H9 (cell line): ENCODE data around the gene LAMA5. TPM values are rescaled to one million over a fixed set of nuclear protein-coding genes. Genes with fewer than 3 reads are reported as not detected.

Experiments used
- DNase-seq: peaks from one replicate; pipeline ENCODE4 v3.0.0-alpha.2; 2017
- H2AFZ ChIP-seq: one replicate; pipeline ENCODE4 v1.6.1; 2013; ENCODE audit warnings: mild to moderate bottlenecking, low read length, control low read depth, moderate library complexity
- H2AK5ac ChIP-seq: 2 replicates; pipeline ENCODE4 v1.6.1; 2013; ENCODE audit warnings: low read length, control low read depth, mixed read lengths; ENCODE audit not compliant: insufficient read length
- H2BK120ac ChIP-seq: one replicate; pipeline ENCODE4 v1.6.1; 2013; ENCODE audit warnings: low read depth, mild to moderate bottlenecking, low read length, control low read depth, inconsistent platforms; ENCODE audit not compliant: poor library complexity, severe bottlenecking
- H2BK12ac ChIP-seq: 2 replicates; pipeline ENCODE4 v1.6.1; 2013; ENCODE audit warnings: low read length, control low read depth, mixed read lengths, low read depth; ENCODE audit not compliant: insufficient read length
- H2BK15ac ChIP-seq: 2 replicates; pipeline ENCODE4 v1.6.1; 2013; ENCODE audit warnings: low read depth, low read length, control low read depth
- H2BK20ac ChIP-seq: one replicate; pipeline ENCODE4 v1.6.1; 2013; ENCODE audit warnings: low read depth, mild to moderate bottlenecking, low read length, control low read depth, inconsistent platforms; ENCODE audit not compliant: poor library complexity, severe bottlenecking
- H2BK5ac ChIP-seq: 2 replicates; pipeline ENCODE4 v1.6.1; 2013; ENCODE audit warnings: low read length, control low read depth, mixed read lengths; ENCODE audit not compliant: insufficient read length
- H3K14ac ChIP-seq: 2 replicates; pipeline ENCODE4 v1.6.1; 2013; ENCODE audit warnings: low read length, control low read depth; ENCODE audit not compliant: insufficient read depth
- H3K18ac ChIP-seq: 2 replicates; pipeline ENCODE4 v1.6.1; 2013; ENCODE audit warnings: low read depth, mild to moderate bottlenecking, mixed read lengths, low read length, control low read depth; ENCODE audit not compliant: insufficient read length
- H3K23ac ChIP-seq: 2 replicates; pipeline ENCODE4 v1.6.1; 2013; ENCODE audit warnings: low read length, control low read depth, mixed read lengths, low read depth; ENCODE audit not compliant: insufficient read length
- H3K23me2 ChIP-seq: 2 replicates; pipeline ENCODE4 v1.6.1; 2013; ENCODE audit warnings: low read depth, mild to moderate bottlenecking, mixed read lengths, low read length, control low read depth; ENCODE audit not compliant: insufficient read length, poor library complexity, severe bottlenecking
- H3K27ac ChIP-seq: 2 replicates; pipeline ENCODE4 v1.5.1; 2013; ENCODE audit warnings: low read length, control low read depth, mixed read lengths, low read depth; ENCODE audit not compliant: insufficient read length
- H3K27me3 ChIP-seq: 2 replicates; pipeline ENCODE4 v1.6.1; 2013; ENCODE audit warnings: low read length, control low read depth, inconsistent platforms; ENCODE audit not compliant: insufficient read depth
- H3K4ac ChIP-seq: 2 replicates; pipeline ENCODE4 v1.6.1; 2013; ENCODE audit warnings: low read depth, mild to moderate bottlenecking, control low read depth, inconsistent platforms, low read length, moderate library complexity
- H3K4me1 ChIP-seq: 2 replicates; pipeline ENCODE4 v1.6.1; 2013; ENCODE audit warnings: low read length, control low read depth, inconsistent platforms; ENCODE audit not compliant: insufficient read depth
- H3K4me2 ChIP-seq: 2 replicates; pipeline ENCODE4 v1.6.1; 2013; ENCODE audit warnings: low read length, control low read depth, mixed read lengths; ENCODE audit not compliant: insufficient read length, insufficient read depth
- H3K56ac ChIP-seq: 2 replicates; pipeline ENCODE4 v1.6.1; 2013; ENCODE audit warnings: low read depth, mild to moderate bottlenecking, mixed read lengths, low read length, control low read depth; ENCODE audit not compliant: insufficient read length
- H3K79me1 ChIP-seq: 2 replicates; pipeline ENCODE4 v1.6.1; 2013; ENCODE audit warnings: low read depth, mild to moderate bottlenecking, moderate library complexity, low read length, control low read depth, inconsistent platforms; ENCODE audit not compliant: insufficient read depth, poor library complexity, severe bottlenecking
- H3K79me2 ChIP-seq: 2 replicates; pipeline ENCODE4 v1.6.1; 2013; ENCODE audit warnings: low read length, control low read depth, inconsistent platforms; ENCODE audit not compliant: insufficient read depth
- H3K9ac ChIP-seq: 2 replicates; pipeline ENCODE4 v1.6.1; 2013; ENCODE audit warnings: low read length, control low read depth, mixed read lengths; ENCODE audit not compliant: insufficient read length; ENCODE audit errors: extremely low read depth
- H3K9me3 ChIP-seq: one replicate; pipeline ENCODE4 v1.6.1; 2013; ENCODE audit warnings: low read depth, low read length, inconsistent platforms; ENCODE audit not compliant: control insufficient read depth
- H3T11ph ChIP-seq: one replicate; pipeline ENCODE4 v1.6.1; 2013; ENCODE audit warnings: mild to moderate bottlenecking, low read length, control low read depth, inconsistent platforms
- H4K20me1 ChIP-seq: one replicate; pipeline ENCODE4 v1.6.1; 2013; ENCODE audit not compliant: control insufficient read depth, insufficient read length, insufficient read depth
- H4K5ac ChIP-seq: 2 replicates; pipeline ENCODE4 v1.6.1; 2013; ENCODE audit warnings: low read depth, mild to moderate bottlenecking, mixed read lengths, low read length, control low read depth; ENCODE audit not compliant: insufficient read length
- H4K8ac ChIP-seq: replicated peaks from 2 replicates; pipeline ENCODE4 v1.6.1; 2013; ENCODE audit warnings: low read length, control low read depth, mixed read lengths, low read depth; ENCODE audit not compliant: insufficient read length
- H4K91ac ChIP-seq: 2 replicates; pipeline ENCODE4 v1.6.1; 2013; ENCODE audit warnings: low read depth, mild to moderate bottlenecking, moderate library complexity, mixed read lengths, low read length, control low read depth; ENCODE audit not compliant: insufficient read length
- H3K27ac Mint-ChIP-seq, 3 experiments: 2 replicates in 2 of 3; 3 replicates in 1 of 3; pipeline ENCODE4 v1.8.0; 2020 to 2021; ENCODE audit warnings: mixed read lengths in 3 of 3, mild to moderate bottlenecking in 1 of 3, moderate library complexity in 1 of 3
- H3K27me3 Mint-ChIP-seq: 2 replicates; pipeline ENCODE4 v1.8.0; 2021; ENCODE audit warnings: low read depth, mild to moderate bottlenecking, moderate library complexity, mixed read lengths
- H3K36me3 Mint-ChIP-seq, 3 experiments: 2 replicates in 2 of 3; 3 replicates in 1 of 3; pipeline ENCODE4 v1.8.0; 2020 to 2021; ENCODE audit warnings: low read depth in 3 of 3, mixed read lengths in 3 of 3; ENCODE audit not compliant: insufficient read depth in 1 of 3
- H3K4me1 Mint-ChIP-seq, 2 experiments: 2 replicates each; pipeline ENCODE4 v1.8.0; 2020; ENCODE audit warnings: mixed read lengths in 2 of 2
- H3K4me3 Mint-ChIP-seq, 2 experiments: 2 replicates in 1 of 2; 3 replicates in 1 of 2; pipeline ENCODE4 v1.8.0; 2020 to 2021; ENCODE audit warnings: mild to moderate bottlenecking in 2 of 2, mixed read lengths in 2 of 2, moderate library complexity in 1 of 2
- H3K9me3 Mint-ChIP-seq, 2 experiments: 2 replicates in 1 of 2; 3 replicates in 1 of 2; pipeline ENCODE4 v1.8.0; 2020; ENCODE audit warnings: mild to moderate bottlenecking in 2 of 2, mixed read lengths in 2 of 2, moderate library complexity in 1 of 2
- WGBS: extraction: QIAGEN DNeasy Blood & Tissue Kit; methylation state at CpG from one replicate; pipeline ENCODE4 v1.1.7; 2013; ENCODE audit warnings: missing lambda C conversion rate, low lambda C conversion rate, mixed read lengths; ENCODE audit not compliant: insufficient read length; ENCODE audit errors: extremely low coverage; 5-methylcytosine and 5-hydroxymethylcytosine counted together
- total RNA-seq: library from RNA; stranded (reverse); gene quantifications from 2 replicates; pipeline ENCODE4 v1.2.1, GENCODE V29; 2021
- TF ChIP-seq, protein P1 (sequence below): fragments of 200-600 bp; sonication (generic); conservative IDR thresholded peaks from 3 replicates; pipeline ENCODE4 v1.8.0; 2021; ENCODE audit warnings: antibody characterized with exemption, mild to moderate bottlenecking

The LAMA5 gene
- total RNA-seq, 1 experiment from 2014 or later = 200 TPM

DNA sequence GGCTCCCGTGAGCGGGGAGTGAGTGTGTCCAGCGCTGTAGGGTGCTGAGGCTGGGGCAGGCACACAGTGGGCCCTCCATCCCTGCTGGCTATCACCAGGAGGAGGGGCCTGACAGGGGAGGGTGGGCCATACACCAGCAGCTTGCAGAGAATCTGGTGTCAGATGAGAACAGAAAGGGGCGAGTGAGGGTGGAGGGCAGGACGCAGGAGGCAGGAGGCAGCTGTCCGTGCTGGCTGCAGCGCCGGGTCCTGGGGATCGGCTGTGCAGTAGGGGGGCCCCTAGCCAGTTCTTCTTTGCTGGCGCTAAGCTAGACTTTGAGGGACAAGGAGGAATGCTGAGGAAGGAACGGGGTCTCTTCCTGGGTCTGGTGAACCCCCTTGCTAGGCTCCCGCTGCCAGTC is 41.5 kb upstream of the LAMA5 start:
- no peak for DNase-seq
- H2BK15ac ChIP-seq = no peak overlapping the region
- H3K27ac ChIP-seq = no peak overlapping the region
- Mint-ChIP-seq H3K27me3 (peaks cover 16% of the 10 kb centered on the region), H3K27ac (no peak overlapping the region), H3K4me1 (peaks cover 9 to 15% of the 10 kb centered on the region in 2 experiments), H3K9me3 (no peaks in the 10 kb centered on the region), H3K36me3 (no peaks in the 10 kb centered on the region; a peak in 1 of 7 replicates), H3K4me3 (no peak overlapping the region)
- H2AFZ ChIP-seq = no peak overlapping the region
- H4K8ac ChIP-seq = no peak overlapping the region
- H3K23me2 ChIP-seq = no peaks in the 10 kb centered on the region
- no peak overlapping the region for H3K14ac ChIP-seq
- no peak overlapping the region for H3K4ac ChIP-seq
- no CpG with 5 or more reads among the region's 12 CpGs for WGBS
- H3K18ac ChIP-seq = no peak overlapping the region
- no peak overlapping the region for H3K56ac ChIP-seq
- H3K4me1 ChIP-seq = no peaks in the 10 kb centered on the region
- H2BK12ac ChIP-seq = no peak overlapping the region
- no peak overlapping the region for H2AK5ac ChIP-seq
- no peak overlapping the region for H3T11ph ChIP-seq
- no peaks in the 10 kb centered on the region for H3K79me1 ChIP-seq
- no peak overlapping the region for H3K4me2 ChIP-seq
- H2BK120ac ChIP-seq = no peak overlapping the region
- H3K9ac ChIP-seq = no peak overlapping the region
- no peak overlapping the region for H4K5ac ChIP-seq
- no peak overlapping the region for H3K23ac ChIP-seq
- H2BK20ac ChIP-seq = no peak overlapping the region
- TF ChIP-seq, protein P1, sequence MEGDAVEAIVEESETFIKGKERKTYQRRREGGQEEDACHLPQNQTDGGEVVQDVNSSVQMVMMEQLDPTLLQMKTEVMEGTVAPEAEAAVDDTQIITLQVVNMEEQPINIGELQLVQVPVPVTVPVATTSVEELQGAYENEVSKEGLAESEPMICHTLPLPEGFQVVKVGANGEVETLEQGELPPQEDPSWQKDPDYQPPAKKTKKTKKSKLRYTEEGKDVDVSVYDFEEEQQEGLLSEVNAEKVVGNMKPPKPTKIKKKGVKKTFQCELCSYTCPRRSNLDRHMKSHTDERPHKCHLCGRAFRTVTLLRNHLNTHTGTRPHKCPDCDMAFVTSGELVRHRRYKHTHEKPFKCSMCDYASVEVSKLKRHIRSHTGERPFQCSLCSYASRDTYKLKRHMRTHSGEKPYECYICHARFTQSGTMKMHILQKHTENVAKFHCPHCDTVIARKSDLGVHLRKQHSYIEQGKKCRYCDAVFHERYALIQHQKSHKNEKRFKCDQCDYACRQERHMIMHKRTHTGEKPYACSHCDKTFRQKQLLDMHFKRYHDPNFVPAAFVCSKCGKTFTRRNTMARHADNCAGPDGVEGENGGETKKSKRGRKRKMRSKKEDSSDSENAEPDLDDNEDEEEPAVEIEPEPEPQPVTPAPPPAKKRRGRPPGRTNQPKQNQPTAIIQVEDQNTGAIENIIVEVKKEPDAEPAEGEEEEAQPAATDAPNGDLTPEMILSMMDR = no peak
- H4K20me1 ChIP-seq = no peaks in the 10 kb centered on the region
- H3K27me3 ChIP-seq = no peaks in the 10 kb centered on the region
- no peaks in the 10 kb centered on the region for H3K79me2 ChIP-seq
- no peaks in the 10 kb centered on the region for H3K9me3 ChIP-seq
- no peak overlapping the region for H4K91ac ChIP-seq
- H2BK5ac ChIP-seq = no peak overlapping the region
